BE2C (cell line): Measurements from ENCODE around the gene GRID2IP.
A peak's percentile ranks its signal among the peaks of the same experiment; 100 is the strongest.

Experiments used
- DNase-seq: peaks from one replicate; pipeline ENCODE4 v3.0.0-alpha.2; 2020
- H3K27me3 ChIP-seq: fragments of 250-450 bp; sonication (Bioruptor Pico); 2 replicates; pipeline ENCODE4 v1.5.1; 2020; ENCODE audit warnings: mild to moderate bottlenecking
- H3K36me3 ChIP-seq: fragments of 250-450 bp; sonication (Bioruptor Pico); 2 replicates; pipeline ENCODE4 v1.5.1; 2020; ENCODE audit warnings: mild to moderate bottlenecking
- H3K4me1 ChIP-seq: fragments of 250-450 bp; sonication (Bioruptor Pico); 2 replicates; pipeline ENCODE4 v1.5.1; 2020
- H3K4me3 ChIP-seq: 2 replicates; pipeline ENCODE4 v1.5.1; 2011; ENCODE audit warnings: low read depth, low read length
- H3K9me3 ChIP-seq: fragments of 250-450 bp; sonication (Bioruptor Pico); 2 replicates; pipeline ENCODE4 v1.5.1; 2020
- CTCF ChIP-seq: IDR thresholded peaks from 2 replicates; pipeline ENCODE4 v1.5.1; 2012; ENCODE audit warnings: mild to moderate bottlenecking, low read depth, low read length

Gene GRID2IP

GRCh38 chr7:6563936-6564770, 12.9 kb upstream of the GRID2IP start:
- H3K27me3 ChIP-seq = peaks cover 14% of the 10 kb centered on the region
- no peaks in the 10 kb centered on the region; the same call in 1 of the 2 replicates for H3K9me3 ChIP-seq
- H3K4me3 ChIP-seq = no peak overlapping the region
- no peaks in the 10 kb centered on the region for H3K36me3 ChIP-seq
- H3K4me1 ChIP-seq = no peaks in the 10 kb centered on the region
- DNase-seq = no peak
- TF ChIP-seq CTCF = no peak

GRCh38 chr7:6562106-6562505, 10.8 kb upstream of the GRID2IP start:
- TF ChIP-seq CTCF = no peak
- no peak for DNase-seq
- no peak overlapping the region for H3K4me3 ChIP-seq
- no peaks in the 10 kb centered on the region; the same call in 1 of the 2 replicates for H3K9me3 ChIP-seq
- peaks cover 14% of the 10 kb centered on the region for H3K27me3 ChIP-seq
- H3K36me3 ChIP-seq = no peaks in the 10 kb centered on the region
- H3K4me1 ChIP-seq = no peaks in the 10 kb centered on the region

- Histone ChIP-seq H3K4me1 (no peaks in the 10 kb centered on the region), H3K9me3 (no peaks in the 10 kb centered on the region; the same call in 1 of the 2 replicates), H3K4me3 (no peak overlapping the region), H3K36me3 (no peaks in the 10 kb centered on the region), H3K27me3 (peaks cover 9% of the 10 kb centered on the region; the same call in 1 of the 2 replicates)
- TF ChIP-seq CTCF = no peak
- DNase-seq = no peak
These were observed 8.6 kb upstream of the GRID2IP start for GRCh38 chr7:6559896-6560295.

GRCh38 chr7:6558837-6559236, 7.6 kb upstream of the GRID2IP start:
- Histone ChIP-seq H3K9me3 (no peaks in the 10 kb centered on the region), H3K4me1 (no peaks in the 10 kb centered on the region), H3K27me3 (no peaks in the 10 kb centered on the region; the same call in 1 of the 2 replicates), H3K4me3 (no peak overlapping the region), H3K36me3 (no peaks in the 10 kb centered on the region)
- TF ChIP-seq CTCF = peak; percentile 73
- peak; percentile 69 for DNase-seq

- no peaks in the 10 kb centered on the region for H3K4me1 ChIP-seq
- no peak for DNase-seq
- TF ChIP-seq CTCF = 0 out of 2 replicates have a peak, but pooled peaks have one; percentile 12
- H3K36me3 ChIP-seq = no peaks in the 10 kb centered on the region
- H3K9me3 ChIP-seq = no peaks in the 10 kb centered on the region
- no peak overlapping the region for H3K4me3 ChIP-seq
- no peaks in the 10 kb centered on the region for H3K27me3 ChIP-seq
These were observed 4.9 kb upstream of the GRID2IP start for GRCh38 chr7:6556196-6556595.

GRCh38 chr7:6554848-6555247, 3.6 kb upstream of the GRID2IP start:
- no peak for TF ChIP-seq CTCF
- Histone ChIP-seq H3K4me3 (no peak overlapping the region), H3K27me3 (no peaks in the 10 kb centered on the region), H3K9me3 (no peaks in the 10 kb centered on the region), H3K4me1 (no peaks in the 10 kb centered on the region), H3K36me3 (no peaks in the 10 kb centered on the region)
- no peak for DNase-seq
